Rectal smooth muscle tissue (tissue), 1 donor: ENCODE measurements around the gene CELF5.
"Not testable (repeated sequence)": the region's sequence is repeated elsewhere in the genome, so short reads cannot be mapped to it uniquely, and the experiment has no call there.

Experiments
- H3K27ac ChIP-seq: one replicate; pipeline ENCODE4 v1.7.0; 2013; ENCODE audit warnings: low read depth, low read length, inconsistent platforms
- H3K27me3 ChIP-seq: one replicate; pipeline ENCODE4 v1.7.0; 2013; ENCODE audit warnings: low read length; ENCODE audit not compliant: control insufficient read depth, insufficient read depth
- H3K36me3 ChIP-seq: one replicate; pipeline ENCODE4 v1.7.0; 2013; ENCODE audit warnings: low read length; ENCODE audit not compliant: control insufficient read depth, insufficient read depth
- H3K4me1 ChIP-seq: one replicate; pipeline ENCODE4 v1.7.0; 2013; ENCODE audit warnings: low read length; ENCODE audit not compliant: control insufficient read depth, insufficient read depth
- H3K4me3 ChIP-seq: one replicate; pipeline ENCODE4 v1.7.0; 2013; ENCODE audit warnings: low read length
- H3K9ac ChIP-seq: one replicate; pipeline ENCODE4 v1.7.0; 2013; ENCODE audit warnings: low read length

The CELF5 gene

DNA sequence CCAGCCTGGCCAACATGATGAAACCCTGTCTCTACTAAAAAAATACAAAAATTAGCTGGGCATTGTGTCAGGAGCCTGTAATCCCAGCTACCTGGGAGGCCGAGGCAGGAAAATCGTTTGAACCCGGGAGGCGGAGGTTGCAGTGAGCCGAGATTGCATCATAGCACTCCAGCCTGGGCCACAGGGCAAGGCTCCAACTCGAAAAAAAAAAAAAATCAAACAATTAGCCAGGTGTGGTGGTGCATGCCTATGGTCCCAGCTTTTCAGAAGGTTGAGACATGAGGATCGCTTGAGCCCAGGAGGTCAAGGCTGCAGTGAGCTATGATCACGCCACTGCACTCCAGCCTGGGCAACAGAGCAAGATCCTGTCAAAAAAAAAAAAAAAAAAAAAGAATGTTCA, 76.1 kb downstream of the CELF5 start:
- H3K27me3 ChIP-seq, H3K4me1 ChIP-seq, H3K36me3 ChIP-seq, H3K9ac ChIP-seq, H3K27ac ChIP-seq, H3K4me3 ChIP-seq: not testable (repeated sequence)

DNA sequence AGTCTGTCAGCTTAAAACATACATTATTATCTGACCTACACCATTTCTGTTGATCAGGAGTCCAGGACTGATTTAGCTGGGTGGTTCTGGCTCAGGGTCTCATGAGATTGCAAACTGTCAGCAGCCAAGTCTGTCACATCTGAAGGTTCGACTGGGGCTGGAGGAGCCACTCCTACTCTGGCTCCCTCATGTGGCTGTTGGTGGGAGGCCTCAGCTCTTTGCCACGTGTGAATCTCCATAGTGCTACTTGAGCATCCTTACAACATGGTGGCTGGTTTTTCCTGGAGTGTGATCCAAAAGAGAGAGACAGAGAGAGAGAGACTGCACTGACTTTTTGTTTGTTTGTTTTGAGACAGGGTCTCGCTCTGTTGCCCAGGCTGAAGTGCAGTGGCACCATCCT, 78.3 kb downstream of the CELF5 start:
- H3K27me3 ChIP-seq = peaks cover 8% of the 10 kb centered on the region
- H3K9ac ChIP-seq = no peak overlapping the region
- no peak overlapping the region for H3K4me3 ChIP-seq
- H3K36me3 ChIP-seq = no peaks in the 10 kb centered on the region
- H3K4me1 ChIP-seq = no peaks in the 10 kb centered on the region
- no peak overlapping the region for H3K27ac ChIP-seq

- Histone ChIP-seq H3K4me1 (no peaks in the 10 kb centered on the region), H3K27me3 (peaks cover 8% of the 10 kb centered on the region), H3K4me3 (no peak overlapping the region)
Observed at GRCh38 chr19:3304871-3305423, 80.5 kb downstream of the CELF5 start.

GRCh38 chr19:3309724-3310123, 85.3 kb downstream of the CELF5 start:
- no peak overlapping the region for H3K4me3 ChIP-seq
- no peak overlapping the region for H3K27ac ChIP-seq
- no peaks in the 10 kb centered on the region for H3K36me3 ChIP-seq
- no peak overlapping the region for H3K9ac ChIP-seq
- no peaks in the 10 kb centered on the region for H3K4me1 ChIP-seq
- H3K27me3 ChIP-seq = peaks cover 18% of the 10 kb centered on the region

More at GRCh38 chr19:3304871-3305423, 80.5 kb downstream of the CELF5 start:
- Histone ChIP-seq H3K9ac (no peak overlapping the region), H3K36me3 (no peaks in the 10 kb centered on the region), H3K27ac (no peak overlapping the region)

- Histone ChIP-seq H3K9ac (no peak overlapping the region), H3K36me3 (no peaks in the 10 kb centered on the region), H3K4me1 (no peaks in the 10 kb centered on the region), H3K27me3 (peaks cover 18% of the 10 kb centered on the region), H3K27ac (no peak overlapping the region), H3K4me3 (no peak overlapping the region)
Observed at GRCh38 chr19:3310280-3310679, 85.8 kb downstream of the CELF5 start.

GRCh38 chr19:3310711-3311110, 86.2 kb downstream of the CELF5 start:
- Histone ChIP-seq H3K27me3 (peaks cover 18% of the 10 kb centered on the region), H3K4me3 (no peak overlapping the region), H3K36me3 (no peaks in the 10 kb centered on the region), H3K4me1 (no peaks in the 10 kb centered on the region), H3K27ac (no peak overlapping the region), H3K9ac (no peak overlapping the region)

- Histone ChIP-seq H3K36me3 (no peaks in the 10 kb centered on the region), H3K27me3 (peaks cover 16% of the 10 kb centered on the region), H3K4me3 (no peak overlapping the region), H3K9ac (no peak overlapping the region), H3K27ac (no peak overlapping the region), H3K4me1 (no peaks in the 10 kb centered on the region)
Observed at GRCh38 chr19:3313199-3313575, 88.7 kb downstream of the CELF5 start.

GRCh38 chr19:3314962-3315675, 90.7 kb downstream of the CELF5 start:
- H3K27me3 ChIP-seq = peaks cover 16% of the 10 kb centered on the region

DNA sequence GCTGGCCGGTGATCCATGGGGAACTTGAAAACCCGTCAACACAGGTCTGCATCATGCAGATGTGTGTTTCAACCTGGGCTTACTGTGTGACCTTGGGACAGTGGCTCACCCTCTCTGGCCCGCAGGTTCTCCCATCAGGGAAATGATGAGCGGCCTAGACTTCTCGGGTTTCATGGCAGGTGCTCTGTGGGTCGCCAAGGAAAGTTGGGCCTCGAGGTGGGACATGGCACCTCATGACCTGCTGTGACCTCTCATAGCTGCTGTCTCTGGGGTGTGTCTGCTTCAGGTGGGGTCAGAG, 91.2 kb downstream of the CELF5 start:
- no peaks in the 10 kb centered on the region for H3K36me3 ChIP-seq

More at GRCh38 chr19:3314962-3315675, 90.7 kb downstream of the CELF5 start:
- no peak overlapping the region for H3K27ac ChIP-seq
- no peaks in the 10 kb centered on the region for H3K36me3 ChIP-seq
- H3K9ac ChIP-seq = no peak overlapping the region
- H3K4me3 ChIP-seq = no peak overlapping the region
- no peaks in the 10 kb centered on the region for H3K4me1 ChIP-seq

GRCh38 chr19:3316132-3316648, 91.7 kb downstream of the CELF5 start:
- Histone ChIP-seq H3K9ac (no peak overlapping the region), H3K27me3 (peaks cover 16% of the 10 kb centered on the region), H3K4me1 (no peaks in the 10 kb centered on the region), H3K27ac (no peak overlapping the region), H3K36me3 (no peaks in the 10 kb centered on the region), H3K4me3 (no peak overlapping the region)

More for the DNA sequence above, 91.2 kb downstream of the CELF5 start:
- no peaks in the 10 kb centered on the region for H3K4me1 ChIP-seq
- no peak overlapping the region for H3K9ac ChIP-seq
- H3K4me3 ChIP-seq = no peak overlapping the region
- H3K27me3 ChIP-seq = peaks cover 16% of the 10 kb centered on the region
- H3K27ac ChIP-seq = no peak overlapping the region

DNA sequence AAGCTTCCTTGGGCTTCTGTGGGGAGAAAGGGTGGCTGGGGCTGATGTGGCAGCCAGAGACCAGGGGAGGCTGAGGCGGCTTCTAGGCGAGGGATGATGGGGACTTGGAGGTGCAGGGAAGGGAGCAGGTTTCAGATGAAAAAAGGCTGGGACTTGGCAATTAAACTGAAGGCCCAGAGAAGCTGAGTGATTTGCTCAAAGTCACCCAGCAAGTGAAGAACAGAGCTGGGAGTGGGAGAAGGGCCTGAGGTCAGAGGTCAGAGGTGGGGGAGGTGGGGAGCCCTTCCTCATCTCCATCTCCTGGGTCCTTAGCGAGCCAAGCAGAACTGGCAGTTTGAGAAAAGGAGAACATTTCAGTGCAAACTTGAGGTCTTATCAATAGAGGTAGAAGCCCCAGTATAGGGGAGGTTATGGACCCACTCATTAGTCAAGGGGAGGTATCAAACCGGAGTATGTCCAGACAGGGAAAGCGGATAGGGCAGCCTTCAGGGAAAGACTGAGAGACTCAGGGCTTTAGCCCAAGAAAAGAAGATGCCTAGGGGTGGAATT, 92.3 kb downstream of the CELF5 start:
- H3K4me1 ChIP-seq = no peaks in the 10 kb centered on the region
- no peak overlapping the region for H3K9ac ChIP-seq
- peaks cover 11% of the 10 kb centered on the region for H3K27me3 ChIP-seq
- H3K4me3 ChIP-seq = no peak overlapping the region
- no peak overlapping the region for H3K27ac ChIP-seq
- H3K36me3 ChIP-seq = no peaks in the 10 kb centered on the region

DNA sequence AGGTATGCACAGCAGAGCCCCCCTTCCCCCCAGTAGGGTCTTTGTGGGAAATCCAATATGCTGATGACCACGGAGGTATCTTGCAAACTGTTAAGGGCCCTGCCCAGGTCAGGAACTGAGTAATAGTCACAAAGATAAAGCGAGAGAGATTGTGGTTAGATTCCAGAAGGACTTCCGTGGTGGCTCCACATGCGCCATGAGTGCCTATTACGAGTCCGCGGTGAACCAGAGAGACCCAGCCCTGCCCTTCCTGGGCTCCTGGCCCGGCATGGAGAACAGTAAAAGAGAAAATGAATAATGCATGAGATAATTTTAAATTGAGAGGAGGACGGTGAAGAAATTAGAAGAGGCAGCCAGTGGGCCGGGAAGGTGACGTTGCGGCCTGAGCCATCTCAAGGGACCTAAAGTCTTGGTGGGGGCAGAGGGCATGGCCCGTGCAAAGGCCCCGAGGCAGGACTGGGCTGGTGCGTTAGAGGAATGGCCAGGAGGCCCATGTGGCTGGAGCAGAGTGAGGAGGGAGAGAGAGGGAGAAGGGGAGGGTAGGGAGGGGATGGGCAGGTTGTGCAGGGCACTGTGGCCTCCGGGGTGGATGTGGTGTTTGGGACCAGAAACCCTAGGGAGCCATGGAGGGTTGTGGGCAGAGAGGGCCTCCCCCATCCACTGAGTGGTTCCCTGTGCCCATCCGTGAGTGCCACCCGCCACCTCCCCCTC, 95.3 kb downstream of the CELF5 start:
- no peak overlapping the region for H3K9ac ChIP-seq
- no peaks in the 10 kb centered on the region for H3K27me3 ChIP-seq
- H3K4me3 ChIP-seq = no peak overlapping the region
- H3K36me3 ChIP-seq = no peaks in the 10 kb centered on the region
- H3K4me1 ChIP-seq = no peaks in the 10 kb centered on the region
- no peak overlapping the region for H3K27ac ChIP-seq
